Measurements from ENCODE around the gene KLHDC8B.

GRCh38 chr3:49198161-49198560 lies 26.8 kb downstream of the KLHDC8B start:
- TF ChIP-seq CTCF (IDR thresholded peaks at IDR 0.05) (no peak), POLR2A (IDR thresholded peaks at IDR 0.05) (no peak)

All from heart left ventricle (tissue), 13 donors.